A549 (cell line): ENCODE data around the gene SNRPD1. TPM values are rescaled to one million over a fixed set of nuclear protein-coding genes. Genes with fewer than 3 reads are reported as not detected.

Source experiments
- ATAC-seq, 2 experiments: fragments of 200-7000 bp in 1 of 2; fragments of >200 bp in 1 of 2; cut with Nextera tagmentation in 1 of 2; cut with Tn5 transposase in 1 of 2; 3 replicates each; pipeline versions ENCODE4 v1.8.0 to v1.9.1; 2018 to 2020; ENCODE audit warnings: mild to moderate bottlenecking in 1 of 2, moderate library complexity in 1 of 2
- CTCF ChIA-PET: fragments of 300-600 bp; sonication (Branson Sonifier 250); formaldehyde crosslinking; extraction: SDS; loops from one replicate; lab custom pipeline; 2021; ENCODE audit warnings: antibody characterized with exemption, inconsistent platforms; lab: Yijun Ruan, JAX
- POLR2A ChIA-PET: fragments of 350-600 bp; formaldehyde crosslinking; extraction: SDS; loops from one replicate; lab custom pipeline; 2021; ENCODE audit warnings: antibody characterized with exemption, inconsistent platforms; lab: Yijun Ruan, JAX
- DNase-seq, 2 experiments: peaks; one replicate each; pipeline versions ENCODE4 v3.0.0 to v3.0.0-alpha.2; 2011 to 2016; ENCODE audit warnings: low read depth in 1 of 2, low spot score in 1 of 2
- FAIRE-seq: peaks from 2 replicates; lab custom pipeline; 2011; peaks lifted over from hg19 to GRCh38; lab: Jason Lieb, UNC
- H3K27ac ChIP-seq, 2 experiments: fragments of >200 bp; sonication (Bioruptor Twin); formaldehyde crosslinking; 3 replicates each; pipeline ENCODE4 v1.5.1; 2016 to 2017
- H3K4me1 ChIP-seq: fragments of >200 bp; sonication (Bioruptor Twin); formaldehyde crosslinking; 3 replicates; pipeline ENCODE4 v1.6.1; 2016
- H3K4me2 ChIP-seq: fragments of >200 bp; sonication (Bioruptor Twin); formaldehyde crosslinking; 3 replicates; pipeline ENCODE4 v1.6.1; 2016
- H3K4me3 ChIP-seq: fragments of >200 bp; sonication (Bioruptor Twin); formaldehyde crosslinking; 3 replicates; pipeline ENCODE4 v1.5.1; 2016
- H3K9me3 ChIP-seq: fragments of >200 bp; sonication (Bioruptor Twin); formaldehyde crosslinking; 3 replicates; pipeline ENCODE4 v1.6.1; 2016
- BHLHE40 ChIP-seq: IDR thresholded peaks from 2 replicates; pipeline ENCODE4 v1.6.1; 2012; ENCODE audit warnings: low read depth, low read length, inconsistent platforms
- CBX8 ChIP-seq: fragments of 200-600 bp; sonication (generic); IDR thresholded peaks from 2 replicates; pipeline ENCODE4 v1.6.1; 2016
- CEBPB ChIP-seq, 2 experiments: fragments of >200 bp in 1 of 2; sonication (Bioruptor Twin) in 1 of 2; formaldehyde crosslinking in 1 of 2; IDR thresholded peaks; 2 replicates each; pipeline ENCODE4 v1.6.1; 2012 to 2016
- CHD2 ChIP-seq: fragments of 150-350 bp; IDR thresholded peaks from 2 replicates; pipeline ENCODE4 v1.6.1; 2014; ENCODE audit warnings: low read length; ENCODE audit not compliant: partially characterized antibody
- EHF ChIP-seq: fragments of 250-450 bp; sonication (Bioruptor Pico); IDR thresholded peaks from 2 replicates; pipeline ENCODE4 v1.5.0; 2020; ENCODE audit warnings: mild to moderate bottlenecking
- FOSB ChIP-seq: fragments of 250-450 bp; sonication (Bioruptor Pico); IDR thresholded peaks from 2 replicates; pipeline ENCODE4 v1.5.0; 2020; ENCODE audit warnings: mild to moderate bottlenecking, moderate library complexity
- FOSL2 ChIP-seq, 2 experiments: fragments of 450-650 bp in 1 of 2; fragments of >200 bp in 1 of 2; sonication (Bioruptor Twin) in 1 of 2; formaldehyde crosslinking; IDR thresholded peaks; 2 replicates each; pipeline versions ENCODE4 v1.5.0 to v1.6.1; 2016 to 2020; ENCODE audit warnings: mild to moderate bottlenecking in 1 of 2, moderate library complexity in 1 of 2
- HDAC2 ChIP-seq: fragments of 200-600 bp; sonication (generic); IDR thresholded peaks from 2 replicates; pipeline ENCODE4 v1.6.1; 2016
- HEYL ChIP-seq: fragments of 250-450 bp; sonication (Bioruptor Pico); IDR thresholded peaks from 2 replicates; pipeline ENCODE4 v1.8.0; 2021; ENCODE audit warnings: mild to moderate bottlenecking, moderate library complexity
- HOXA7 ChIP-seq: fragments of 250-450 bp; sonication (Bioruptor Pico); IDR thresholded peaks from 2 replicates; pipeline ENCODE4 v1.5.0; 2020; ENCODE audit warnings: mild to moderate bottlenecking, moderate library complexity
- HOXB5 ChIP-seq: fragments of 250-450 bp; sonication (Bioruptor Pico); IDR thresholded peaks from 2 replicates; pipeline ENCODE4 v1.5.0; 2020; ENCODE audit warnings: mild to moderate bottlenecking, moderate library complexity
- JUN ChIP-seq, 2 experiments: fragments of >200 bp; sonication (Bioruptor Twin); formaldehyde crosslinking; IDR thresholded peaks; 2 replicates in 1 of 2; 3 replicates in 1 of 2; pipeline ENCODE4 v1.6.1; 2016 to 2017
- JUNB ChIP-seq: fragments of >200 bp; sonication (Bioruptor Twin); formaldehyde crosslinking; IDR thresholded peaks from 2 replicates; pipeline ENCODE4 v1.6.1; 2016
- KDM5A ChIP-seq: fragments of 200-600 bp; sonication (generic); IDR thresholded peaks from 2 replicates; pipeline ENCODE4 v1.6.1; 2016; ENCODE audit warnings: antibody characterized with exemption, mild to moderate bottlenecking
- MAZ ChIP-seq: fragments of 150-350 bp; IDR thresholded peaks from 2 replicates; pipeline ENCODE4 v1.6.1; 2014; ENCODE audit warnings: antibody characterized with exemption, low read depth, low read length, borderline replicate concordance
- MYC ChIP-seq: IDR thresholded peaks from 2 replicates; pipeline ENCODE4 v1.6.1; 2012; ENCODE audit warnings: mild to moderate bottlenecking, inconsistent platforms, low read length, improper control_type of control experiment, borderline replicate concordance
- NR3C1 ChIP-seq: fragments of >200 bp; sonication (Bioruptor Twin); formaldehyde crosslinking; IDR thresholded peaks from 3 replicates; pipeline ENCODE4 v1.6.1; 2017
- PHF8 ChIP-seq: fragments of 200-600 bp; sonication (generic); IDR thresholded peaks from 2 replicates; pipeline ENCODE4 v1.6.1; 2016; ENCODE audit warnings: low read depth, mild to moderate bottlenecking, antibody characterized with exemption, moderate library complexity, borderline replicate concordance
- POLR2A ChIP-seq: IDR thresholded peaks from 2 replicates; pipeline ENCODE4 v1.6.1; 2012; ENCODE audit warnings: mild to moderate bottlenecking, low read length
- RAD21 ChIP-seq, 2 experiments: fragments of >200 bp in 1 of 2; sonication (Bioruptor Twin) in 1 of 2; formaldehyde crosslinking in 1 of 2; IDR thresholded peaks in 1 of 2; conservative IDR thresholded peaks in 1 of 2; 2 replicates in 1 of 2; 3 replicates in 1 of 2; pipeline ENCODE4 v1.6.1; 2012 to 2018; ENCODE audit warnings: inconsistent platforms in 1 of 2
- SMC3 ChIP-seq: fragments of >200 bp; sonication (Bioruptor Twin); formaldehyde crosslinking; IDR thresholded peaks from 3 replicates; pipeline ENCODE4 v1.6.1; 2018; ENCODE audit warnings: inconsistent platforms
- WGBS: methylation state at CpG from one replicate; pipeline ENCODE4 v1.1.6; 2017; ENCODE audit errors: missing lambda C conversion rate; 5-methylcytosine and 5-hydroxymethylcytosine counted together
- polyA plus RNA-seq, 4 experiments: library from polyadenylated mRNA; depleted of rRNA in 3 of 4; stranded (reverse); fragments of >200 nt; fragmentation: RNase III in 1 of 4; extraction: RNeasy Plus Mini Kit Qiagen cat#74134 plus additional on column Dnase treatment in 1 of 4; gene quantifications; 2 replicates in 3 of 4; 3 replicates in 1 of 4; pipeline ENCODE4 v1.2.3, GENCODE V29; 2011 to 2017
- TF ChIP-seq, protein P1 (sequence below): fragments of 150-350 bp; IDR thresholded peaks from 2 replicates; pipeline ENCODE4 v1.6.1; 2014; ENCODE audit warnings: low read depth, mild to moderate bottlenecking, low read length
- TF ChIP-seq, protein P2 (sequence below): fragments of 450-650 bp; IDR thresholded peaks from 2 replicates; pipeline ENCODE4 v1.6.1; 2014; ENCODE audit warnings: antibody characterized with exemption
- TF ChIP-seq, protein P3 (sequence below): fragments of 250-450 bp; sonication (Bioruptor Pico); IDR thresholded peaks from 2 replicates; pipeline ENCODE4 v1.5.0; 2020; ENCODE audit warnings: low read depth, mild to moderate bottlenecking, moderate library complexity
- TF ChIP-seq, protein P4 (sequence below): fragments of >200 bp; sonication (Bioruptor Twin); formaldehyde crosslinking; IDR thresholded peaks from 3 replicates; pipeline ENCODE4 v1.5.1; 2016
- TF ChIP-seq, protein P5 (sequence below): IDR thresholded peaks from 2 replicates; pipeline ENCODE4 v1.6.1; 2012; ENCODE audit warnings: low read depth, borderline replicate concordance
- TF ChIP-seq, protein P6 (sequence below): fragments of >200 bp; sonication (Bioruptor Twin); formaldehyde crosslinking; IDR thresholded peaks from 2 replicates; pipeline ENCODE4 v1.6.1; 2016
- TF ChIP-seq, protein P7 (sequence below): fragments of >200 bp; sonication (Bioruptor Twin); formaldehyde crosslinking; IDR thresholded peaks from 3 replicates; pipeline ENCODE4 v1.6.1; 2016
- TF ChIP-seq, protein P8 (sequence below): fragments of 200-600 bp; sonication (generic); IDR thresholded peaks from 2 replicates; pipeline ENCODE4 v1.6.1; 2016; ENCODE audit warnings: antibody characterized with exemption, mild to moderate bottlenecking, moderate library complexity

SNRPD1 gene
- polyA plus RNA-seq, 2 of the 4 experiments (the other 2 are of a cell fraction), result 139 to 356 TPM

DNA sequence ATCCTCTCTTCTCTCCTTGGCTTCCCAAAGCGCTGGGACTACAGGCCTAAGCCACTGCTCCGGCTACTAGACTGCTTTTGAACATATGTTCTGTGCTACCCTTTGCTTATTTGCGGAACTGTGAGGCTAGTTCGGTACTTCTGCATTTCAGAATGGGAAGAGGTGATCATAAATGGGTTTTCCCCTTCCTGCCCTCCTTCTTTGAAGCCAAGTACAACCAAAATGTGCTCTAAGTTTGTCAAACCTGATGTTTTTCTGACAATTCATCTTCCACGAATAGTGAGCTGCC is 9.9 kb upstream of the SNRPD1 start:
- WGBS, result 79% methylated on average over 5 of the region's 5 CpGs
- CTCF ChIA-PET, result interaction anchor here (0.7 to 4.2 kb wide), 3 partner anchors 9 to 102 kb away, joined by 3 to 87 read pairs (median 6); partner anchors contain the start of genes ABHD3 and SNRPD1
- ATAC-seq (no peak), FAIRE-seq (no peak), DNase-seq (no peak)
- no peak overlapping the region for H3K4me2 ChIP-seq
- H3K4me3 ChIP-seq, result no peak overlapping the region
- H3K27ac ChIP-seq, result no peak overlapping the region
- TF ChIP-seq CBX8, result no peak
- TF ChIP-seq EHF, result no peak
- TF ChIP-seq POLR2A, result no peak
- TF ChIP-seq, protein P1, sequence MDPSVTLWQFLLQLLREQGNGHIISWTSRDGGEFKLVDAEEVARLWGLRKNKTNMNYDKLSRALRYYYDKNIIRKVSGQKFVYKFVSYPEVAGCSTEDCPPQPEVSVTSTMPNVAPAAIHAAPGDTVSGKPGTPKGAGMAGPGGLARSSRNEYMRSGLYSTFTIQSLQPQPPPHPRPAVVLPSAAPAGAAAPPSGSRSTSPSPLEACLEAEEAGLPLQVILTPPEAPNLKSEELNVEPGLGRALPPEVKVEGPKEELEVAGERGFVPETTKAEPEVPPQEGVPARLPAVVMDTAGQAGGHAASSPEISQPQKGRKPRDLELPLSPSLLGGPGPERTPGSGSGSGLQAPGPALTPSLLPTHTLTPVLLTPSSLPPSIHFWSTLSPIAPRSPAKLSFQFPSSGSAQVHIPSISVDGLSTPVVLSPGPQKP, result no peak
- TF ChIP-seq JUN (IDR thresholded peaks at IDR 0.05), result no peak
- no peak for TF ChIP-seq NR3C1
- TF ChIP-seq PHF8, result no peak
- no peak for TF ChIP-seq HEYL (CRISPR knock-in tag)
- TF ChIP-seq SMC3, result no peak
- TF ChIP-seq, protein P2, sequence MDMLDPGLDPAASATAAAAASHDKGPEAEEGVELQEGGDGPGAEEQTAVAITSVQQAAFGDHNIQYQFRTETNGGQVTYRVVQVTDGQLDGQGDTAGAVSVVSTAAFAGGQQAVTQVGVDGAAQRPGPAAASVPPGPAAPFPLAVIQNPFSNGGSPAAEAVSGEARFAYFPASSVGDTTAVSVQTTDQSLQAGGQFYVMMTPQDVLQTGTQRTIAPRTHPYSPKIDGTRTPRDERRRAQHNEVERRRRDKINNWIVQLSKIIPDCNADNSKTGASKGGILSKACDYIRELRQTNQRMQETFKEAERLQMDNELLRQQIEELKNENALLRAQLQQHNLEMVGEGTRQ, result no peak
- TF ChIP-seq BHLHE40, result no peak
- no peak for TF ChIP-seq RAD21 (conservative IDR thresholded peaks at IDR 0.05 in 1 of 2, IDR thresholded peaks at IDR 0.05 in 1 of 2)
- TF ChIP-seq, protein P3, sequence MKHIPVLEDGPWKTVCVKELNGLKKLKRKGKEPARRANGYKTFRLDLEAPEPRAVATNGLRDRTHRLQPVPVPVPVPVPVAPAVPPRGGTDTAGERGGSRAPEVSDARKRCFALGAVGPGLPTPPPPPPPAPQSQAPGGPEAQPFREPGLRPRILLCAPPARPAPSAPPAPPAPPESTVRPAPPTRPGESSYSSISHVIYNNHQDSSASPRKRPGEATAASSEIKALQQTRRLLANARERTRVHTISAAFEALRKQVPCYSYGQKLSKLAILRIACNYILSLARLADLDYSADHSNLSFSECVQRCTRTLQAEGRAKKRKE (CRISPR knock-in tag), result no peak
- TF ChIP-seq CHD2, result no peak
- TF ChIP-seq, protein P4, sequence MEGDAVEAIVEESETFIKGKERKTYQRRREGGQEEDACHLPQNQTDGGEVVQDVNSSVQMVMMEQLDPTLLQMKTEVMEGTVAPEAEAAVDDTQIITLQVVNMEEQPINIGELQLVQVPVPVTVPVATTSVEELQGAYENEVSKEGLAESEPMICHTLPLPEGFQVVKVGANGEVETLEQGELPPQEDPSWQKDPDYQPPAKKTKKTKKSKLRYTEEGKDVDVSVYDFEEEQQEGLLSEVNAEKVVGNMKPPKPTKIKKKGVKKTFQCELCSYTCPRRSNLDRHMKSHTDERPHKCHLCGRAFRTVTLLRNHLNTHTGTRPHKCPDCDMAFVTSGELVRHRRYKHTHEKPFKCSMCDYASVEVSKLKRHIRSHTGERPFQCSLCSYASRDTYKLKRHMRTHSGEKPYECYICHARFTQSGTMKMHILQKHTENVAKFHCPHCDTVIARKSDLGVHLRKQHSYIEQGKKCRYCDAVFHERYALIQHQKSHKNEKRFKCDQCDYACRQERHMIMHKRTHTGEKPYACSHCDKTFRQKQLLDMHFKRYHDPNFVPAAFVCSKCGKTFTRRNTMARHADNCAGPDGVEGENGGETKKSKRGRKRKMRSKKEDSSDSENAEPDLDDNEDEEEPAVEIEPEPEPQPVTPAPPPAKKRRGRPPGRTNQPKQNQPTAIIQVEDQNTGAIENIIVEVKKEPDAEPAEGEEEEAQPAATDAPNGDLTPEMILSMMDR, result no peak
- TF ChIP-seq KDM5A, result no peak
- TF ChIP-seq FOSB, result no peak
- no peak for TF ChIP-seq HOXA7 (CRISPR knock-in tag)
- no peak for TF ChIP-seq FOSL2 (IDR thresholded peaks at IDR 0.05)
- no peak for TF ChIP-seq FOSL2 (CRISPR knock-in tag; IDR thresholded peaks at IDR 0.05)
- H3K9me3 ChIP-seq, result no peaks in the 10 kb centered on the region
- POLR2A ChIA-PET, result no interaction called here
- H3K4me1 ChIP-seq, result peaks cover 6% of the 10 kb centered on the region; the same call in 1 of the 3 replicates

DNA sequence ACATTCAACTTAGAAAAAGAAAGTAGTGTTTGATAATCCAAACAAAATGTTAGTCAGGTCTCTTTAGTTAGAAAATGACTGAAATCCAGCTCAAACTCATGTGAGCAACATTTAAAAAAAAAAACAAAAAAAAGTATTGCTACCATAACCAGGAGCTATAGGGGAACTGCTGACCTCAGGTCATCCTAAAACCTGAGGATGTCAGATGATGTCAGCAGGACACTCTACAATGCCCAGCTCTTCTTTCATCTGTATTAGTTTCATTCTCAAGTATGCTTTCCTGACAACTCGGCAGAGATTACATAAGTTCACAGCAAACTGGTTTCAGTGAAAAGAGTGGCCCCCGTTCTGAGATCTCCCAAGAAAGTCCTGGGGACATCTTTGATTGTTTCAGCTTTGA is 7.4 kb upstream of the SNRPD1 start:
- H3K9me3 ChIP-seq, result no peaks in the 10 kb centered on the region
- WGBS, result 30% methylated on average over 2 of the region's 2 CpGs
- CTCF ChIA-PET, result no interaction called here
- ATAC-seq (no peak), FAIRE-seq (no peak), DNase-seq (no peak)
- POLR2A ChIA-PET, result no interaction called here
- no peak overlapping the region for H3K4me3 ChIP-seq
- H3K4me1 ChIP-seq, result 0 out of 3 replicates have a peak, but pooled peaks cover 3% of the 10 kb centered on the region
- H3K4me2 ChIP-seq, result peak overlapping the region; percentile 55
- 0 out of 6 replicates have a peak overlapping the region, but pooled peaks of 1 of the 2 experiments have one; percentile 13 for H3K27ac ChIP-seq
- TF ChIP-seq, protein P5, sequence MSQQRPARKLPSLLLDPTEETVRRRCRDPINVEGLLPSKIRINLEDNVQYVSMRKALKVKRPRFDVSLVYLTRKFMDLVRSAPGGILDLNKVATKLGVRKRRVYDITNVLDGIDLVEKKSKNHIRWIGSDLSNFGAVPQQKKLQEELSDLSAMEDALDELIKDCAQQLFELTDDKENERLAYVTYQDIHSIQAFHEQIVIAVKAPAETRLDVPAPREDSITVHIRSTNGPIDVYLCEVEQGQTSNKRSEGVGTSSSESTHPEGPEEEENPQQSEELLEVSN, result no peak
- TF ChIP-seq FOSB (no peak), HEYL (CRISPR knock-in tag) (no peak), MAZ (no peak), HDAC2 (no peak), MYC (no peak), SMC3 (no peak), POLR2A (no peak), HOXB5 (CRISPR knock-in tag) (no peak), CEBPB (IDR thresholded peaks at IDR 0.05) (no peak), JUNB (no peak)
- TF ChIP-seq, protein P6, sequence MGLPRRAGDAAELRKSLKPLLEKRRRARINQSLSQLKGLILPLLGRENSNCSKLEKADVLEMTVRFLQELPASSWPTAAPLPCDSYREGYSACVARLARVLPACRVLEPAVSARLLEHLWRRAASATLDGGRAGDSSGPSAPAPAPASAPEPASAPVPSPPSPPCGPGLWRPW, result no peak
- TF ChIP-seq, protein P7, sequence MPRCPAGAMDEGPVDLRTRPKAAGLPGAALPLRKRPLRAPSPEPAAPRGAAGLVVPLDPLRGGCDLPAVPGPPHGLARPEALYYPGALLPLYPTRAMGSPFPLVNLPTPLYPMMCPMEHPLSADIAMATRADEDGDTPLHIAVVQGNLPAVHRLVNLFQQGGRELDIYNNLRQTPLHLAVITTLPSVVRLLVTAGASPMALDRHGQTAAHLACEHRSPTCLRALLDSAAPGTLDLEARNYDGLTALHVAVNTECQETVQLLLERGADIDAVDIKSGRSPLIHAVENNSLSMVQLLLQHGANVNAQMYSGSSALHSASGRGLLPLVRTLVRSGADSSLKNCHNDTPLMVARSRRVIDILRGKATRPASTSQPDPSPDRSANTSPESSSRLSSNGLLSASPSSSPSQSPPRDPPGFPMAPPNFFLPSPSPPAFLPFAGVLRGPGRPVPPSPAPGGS, result no peak
- TF ChIP-seq, protein P8, sequence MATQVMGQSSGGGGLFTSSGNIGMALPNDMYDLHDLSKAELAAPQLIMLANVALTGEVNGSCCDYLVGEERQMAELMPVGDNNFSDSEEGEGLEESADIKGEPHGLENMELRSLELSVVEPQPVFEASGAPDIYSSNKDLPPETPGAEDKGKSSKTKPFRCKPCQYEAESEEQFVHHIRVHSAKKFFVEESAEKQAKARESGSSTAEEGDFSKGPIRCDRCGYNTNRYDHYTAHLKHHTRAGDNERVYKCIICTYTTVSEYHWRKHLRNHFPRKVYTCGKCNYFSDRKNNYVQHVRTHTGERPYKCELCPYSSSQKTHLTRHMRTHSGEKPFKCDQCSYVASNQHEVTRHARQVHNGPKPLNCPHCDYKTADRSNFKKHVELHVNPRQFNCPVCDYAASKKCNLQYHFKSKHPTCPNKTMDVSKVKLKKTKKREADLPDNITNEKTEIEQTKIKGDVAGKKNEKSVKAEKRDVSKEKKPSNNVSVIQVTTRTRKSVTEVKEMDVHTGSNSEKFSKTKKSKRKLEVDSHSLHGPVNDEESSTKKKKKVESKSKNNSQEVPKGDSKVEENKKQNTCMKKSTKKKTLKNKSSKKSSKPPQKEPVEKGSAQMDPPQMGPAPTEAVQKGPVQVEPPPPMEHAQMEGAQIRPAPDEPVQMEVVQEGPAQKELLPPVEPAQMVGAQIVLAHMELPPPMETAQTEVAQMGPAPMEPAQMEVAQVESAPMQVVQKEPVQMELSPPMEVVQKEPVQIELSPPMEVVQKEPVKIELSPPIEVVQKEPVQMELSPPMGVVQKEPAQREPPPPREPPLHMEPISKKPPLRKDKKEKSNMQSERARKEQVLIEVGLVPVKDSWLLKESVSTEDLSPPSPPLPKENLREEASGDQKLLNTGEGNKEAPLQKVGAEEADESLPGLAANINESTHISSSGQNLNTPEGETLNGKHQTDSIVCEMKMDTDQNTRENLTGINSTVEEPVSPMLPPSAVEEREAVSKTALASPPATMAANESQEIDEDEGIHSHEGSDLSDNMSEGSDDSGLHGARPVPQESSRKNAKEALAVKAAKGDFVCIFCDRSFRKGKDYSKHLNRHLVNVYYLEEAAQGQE, result no peak
